Karpas-422 (cell line): ENCODE data around the gene HAUS5. TPM values are rescaled to one million over a fixed set of nuclear protein-coding genes. Genes with fewer than 3 reads are reported as not detected.

Experiments
- DNase-seq: peaks from one replicate; pipeline ENCODE4 v3.0.0-alpha.2; 2015
- H2AFZ ChIP-seq: fragments of 200-600 bp; sonication (generic); 2 replicates; pipeline ENCODE4 v1.6.1; 2014; ENCODE audit warnings: antibody characterized with exemption, low read length, mixed read lengths
- H3K27ac ChIP-seq: fragments of 200-600 bp; sonication (generic); 2 replicates; pipeline ENCODE4 v1.5.1; 2014; ENCODE audit warnings: mild to moderate bottlenecking, low read length, moderate library complexity
- H3K27me3 ChIP-seq: fragments of 200-600 bp; sonication (generic); 2 replicates; pipeline ENCODE4 v1.6.1; 2014; ENCODE audit warnings: low read length, mixed read lengths
- H3K36me3 ChIP-seq: fragments of 200-600 bp; sonication (generic); 2 replicates; pipeline ENCODE4 v1.6.1; 2014; ENCODE audit warnings: low read length, mixed read lengths; ENCODE audit not compliant: insufficient read depth
- H3K4me1 ChIP-seq: fragments of 200-600 bp; sonication (generic); 2 replicates; pipeline ENCODE4 v1.6.1; 2014; ENCODE audit warnings: mild to moderate bottlenecking, low read length, mixed read lengths
- H3K4me2 ChIP-seq: fragments of 200-600 bp; sonication (generic); 2 replicates; pipeline ENCODE4 v1.6.1; 2014; ENCODE audit warnings: low read length, low read depth, mild to moderate bottlenecking; ENCODE audit not compliant: poor library complexity, severe bottlenecking
- H3K4me3 ChIP-seq: fragments of 200-600 bp; sonication (generic); 2 replicates; pipeline ENCODE4 v1.5.1; 2014; ENCODE audit warnings: mild to moderate bottlenecking, antibody characterized with exemption, low read length, mixed read lengths
- H3K79me2 ChIP-seq: fragments of 200-600 bp; sonication (generic); 2 replicates; pipeline ENCODE4 v1.6.1; 2014; ENCODE audit warnings: mild to moderate bottlenecking, low read length, mixed read lengths
- H3K9ac ChIP-seq: fragments of 200-600 bp; sonication (generic); 2 replicates; pipeline ENCODE4 v1.6.0; 2014; ENCODE audit warnings: low read length
- H3K9me2 ChIP-seq: fragments of 200-600 bp; sonication (generic), shearing (Covaris generic); replicated peaks from 2 replicates; pipeline ENCODE4 v1.6.0; 2014; ENCODE audit warnings: mild to moderate bottlenecking, low read length, moderate library complexity; ENCODE audit not compliant: insufficient read depth
- H3K9me3 ChIP-seq: fragments of 300-700, 200-600 bp; sonication (generic); 2 replicates; pipeline ENCODE4 v1.6.1; 2014; ENCODE audit warnings: low read length, mixed read lengths
- H4K20me1 ChIP-seq: fragments of 200-600 bp; sonication (generic); 2 replicates; pipeline ENCODE4 v1.6.1; 2014; ENCODE audit warnings: mild to moderate bottlenecking, antibody characterized with exemption, low read length, low read depth; ENCODE audit not compliant: insufficient read depth
- total RNA-seq: library from RNA; depleted of rRNA; stranded (reverse); fragments of >200 nt; shearing (Covaris generic); gene quantifications from 2 replicates; pipeline ENCODE4 v1.2.3, GENCODE V29; 2014; ENCODE audit warnings: low replicate concordance

Gene HAUS5
- total RNA-seq, 1 experiment from 2014 or later, result 12.5 TPM

DNA sequence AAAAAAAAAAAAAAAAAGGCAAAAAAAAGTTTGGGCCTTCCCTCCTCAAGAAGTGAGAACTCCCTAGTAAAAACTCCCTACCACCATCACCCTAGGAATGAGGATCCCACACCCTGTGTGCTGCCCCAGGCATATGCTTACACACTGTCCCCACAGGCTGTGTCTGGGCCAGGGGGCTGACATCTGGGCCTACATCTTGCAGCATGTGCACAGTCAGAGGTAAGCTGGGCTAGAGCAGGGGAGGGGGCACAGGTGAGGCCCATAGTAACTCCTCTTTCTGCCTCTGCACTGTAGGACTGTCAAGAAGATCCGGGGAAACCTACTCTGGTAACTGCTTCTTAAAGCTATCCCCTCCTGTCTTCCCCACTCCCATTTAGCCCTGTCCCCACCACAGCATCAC lies 1.0 kb downstream of the HAUS5 start:
- Histone ChIP-seq H3K9me2 (no peaks in the 10 kb centered on the region), H3K27ac (no peak overlapping the region), H3K79me2 (peaks cover 14% of the 10 kb centered on the region), H2AFZ (no peak overlapping the region), H4K20me1 (no peaks in the 10 kb centered on the region), H3K27me3 (no peaks in the 10 kb centered on the region), H3K4me2 (peak overlapping the region; percentile 91), H3K9ac (peak overlapping the region; percentile 90), H3K36me3 (no peaks in the 10 kb centered on the region; the same call in 1 of the 2 replicates), H3K4me1 (peaks cover 18% of the 10 kb centered on the region), H3K4me3 (peak overlapping the region; percentile 94), H3K9me3 (no peaks in the 10 kb centered on the region)
- DNase-seq, result no peak

GRCh38 chr19:35615036-35615435 lies 2.5 kb downstream of the HAUS5 start:
- Histone ChIP-seq H3K9ac (no peak overlapping the region), H3K27ac (no peak overlapping the region), H3K36me3 (no peaks in the 10 kb centered on the region; the same call in 1 of the 2 replicates), H3K27me3 (no peaks in the 10 kb centered on the region), H3K79me2 (peaks cover 14% of the 10 kb centered on the region), H2AFZ (no peak overlapping the region), H3K4me3 (no peak overlapping the region), H3K4me1 (peaks cover 18% of the 10 kb centered on the region), H3K9me2 (no peaks in the 10 kb centered on the region), H3K4me2 (no peak overlapping the region), H3K9me3 (no peaks in the 10 kb centered on the region), H4K20me1 (no peaks in the 10 kb centered on the region)
- no peak for DNase-seq

- Histone ChIP-seq H3K4me2 (no peak overlapping the region), H2AFZ (no peak overlapping the region), H3K36me3 (peaks cover 5% of the 10 kb centered on the region; the same call in 1 of the 2 replicates), H3K9me2 (no peaks in the 10 kb centered on the region), H3K4me3 (no peak overlapping the region), H3K9ac (no peak overlapping the region), H3K79me2 (peaks cover 2% of the 10 kb centered on the region), H4K20me1 (no peaks in the 10 kb centered on the region), H3K27ac (no peak overlapping the region), H3K9me3 (no peaks in the 10 kb centered on the region), H3K4me1 (peaks cover 1% of the 10 kb centered on the region), H3K27me3 (no peaks in the 10 kb centered on the region)
- DNase-seq, result no peak
These were observed 6.3 kb downstream of the HAUS5 start for GRCh38 chr19:35618857-35619256.

DNA sequence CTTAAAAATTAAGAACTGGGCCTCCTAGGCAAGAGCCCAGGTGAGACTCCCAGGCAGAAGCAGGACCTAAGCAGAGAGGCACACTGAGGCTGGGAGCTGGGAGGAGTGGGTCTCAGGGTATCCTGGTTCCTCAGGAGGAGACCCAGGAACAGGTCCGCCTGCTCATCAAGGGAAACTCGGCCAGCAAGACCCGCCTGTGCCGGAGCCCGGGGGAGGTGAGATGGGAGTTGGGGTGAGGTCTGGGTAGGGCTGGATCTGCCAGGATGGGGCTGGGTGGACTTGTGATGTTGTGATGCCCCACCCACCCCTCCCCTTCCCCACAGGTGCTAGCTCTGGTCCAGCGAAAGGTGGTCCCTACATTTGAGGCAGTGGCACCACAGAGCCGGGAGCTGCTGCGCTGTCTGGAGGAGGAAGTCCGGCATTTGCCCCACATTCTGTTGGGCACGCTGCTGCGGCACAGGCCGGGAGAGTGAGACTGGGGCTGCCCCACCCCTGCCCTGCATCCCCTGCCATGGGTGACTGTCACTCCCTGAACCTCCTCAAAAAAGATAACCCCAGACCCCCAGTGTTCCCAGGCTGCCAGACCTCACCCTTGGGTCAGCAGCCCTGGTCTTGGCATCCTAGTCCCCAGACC lies 6.9 kb downstream of the HAUS5 start:
- H3K36me3 ChIP-seq, result peaks cover 5% of the 10 kb centered on the region; the same call in 1 of the 2 replicates
- no peak overlapping the region for H3K9ac ChIP-seq
- no peaks in the 10 kb centered on the region for H3K79me2 ChIP-seq

GRCh38 chr19:35620001-35620400 lies 7.5 kb downstream of the HAUS5 start:
- no peak overlapping the region for H3K4me2 ChIP-seq
- no peak overlapping the region for H2AFZ ChIP-seq
- no peaks in the 10 kb centered on the region for H4K20me1 ChIP-seq
- H3K9ac ChIP-seq, result no peak overlapping the region
- DNase-seq, result no peak
- H3K27me3 ChIP-seq, result no peaks in the 10 kb centered on the region
- no peak overlapping the region for H3K27ac ChIP-seq
- H3K4me1 ChIP-seq, result no peaks in the 10 kb centered on the region
- H3K9me2 ChIP-seq, result no peaks in the 10 kb centered on the region
- H3K79me2 ChIP-seq, result no peaks in the 10 kb centered on the region
- H3K9me3 ChIP-seq, result no peaks in the 10 kb centered on the region
- no peak overlapping the region for H3K4me3 ChIP-seq
- H3K36me3 ChIP-seq, result peaks cover 5% of the 10 kb centered on the region; the same call in 1 of the 2 replicates

More for the DNA sequence above, 6.9 kb downstream of the HAUS5 start:
- Histone ChIP-seq H4K20me1 (no peaks in the 10 kb centered on the region), H3K9me3 (no peaks in the 10 kb centered on the region), H3K4me2 (no peak overlapping the region), H3K4me3 (no peak overlapping the region), H3K27me3 (no peaks in the 10 kb centered on the region), H2AFZ (no peak overlapping the region), H3K9me2 (no peaks in the 10 kb centered on the region), H3K4me1 (no peaks in the 10 kb centered on the region), H3K27ac (no peak overlapping the region)
- no peak for DNase-seq

- Histone ChIP-seq H2AFZ (no peak overlapping the region), H3K36me3 (peaks cover 5% of the 10 kb centered on the region; the same call in 1 of the 2 replicates), H3K9me3 (no peaks in the 10 kb centered on the region), H3K9ac (no peak overlapping the region), H3K4me2 (no peak overlapping the region), H3K79me2 (no peaks in the 10 kb centered on the region), H3K27me3 (no peaks in the 10 kb centered on the region), H3K27ac (no peak overlapping the region), H3K4me3 (no peak overlapping the region), H3K4me1 (no peaks in the 10 kb centered on the region), H4K20me1 (no peaks in the 10 kb centered on the region), H3K9me2 (no peaks in the 10 kb centered on the region)
- DNase-seq, result no peak
These were observed 9.2 kb downstream of the HAUS5 start for GRCh38 chr19:35621708-35622107.

GRCh38 chr19:35622750-35623149 lies 10.2 kb downstream of the HAUS5 start:
- Histone ChIP-seq H2AFZ (no peak overlapping the region), H3K4me1 (peaks cover 2% of the 10 kb centered on the region; the same call in 1 of the 2 replicates), H3K4me3 (no peak overlapping the region), H3K9me2 (no peaks in the 10 kb centered on the region), H3K79me2 (no peaks in the 10 kb centered on the region), H4K20me1 (no peaks in the 10 kb centered on the region), H3K9ac (no peak overlapping the region), H3K4me2 (no peak overlapping the region), H3K9me3 (no peaks in the 10 kb centered on the region), H3K27me3 (no peaks in the 10 kb centered on the region), H3K27ac (no peak overlapping the region), H3K36me3 (peaks cover 5% of the 10 kb centered on the region; the same call in 1 of the 2 replicates)
- no peak for DNase-seq

GRCh38 chr19:35623327-35624010 lies 10.9 kb downstream of the HAUS5 start:
- Histone ChIP-seq H3K9ac (no peak overlapping the region), H3K27ac (no peak overlapping the region), H3K9me2 (no peaks in the 10 kb centered on the region), H3K9me3 (no peaks in the 10 kb centered on the region), H3K27me3 (no peaks in the 10 kb centered on the region), H3K4me3 (no peak overlapping the region), H4K20me1 (no peaks in the 10 kb centered on the region), H2AFZ (no peak overlapping the region), H3K79me2 (no peaks in the 10 kb centered on the region), H3K4me2 (no peak overlapping the region), H3K36me3 (peaks cover 5% of the 10 kb centered on the region; the same call in 1 of the 2 replicates), H3K4me1 (peaks cover 8% of the 10 kb centered on the region; the same call in 1 of the 2 replicates)
- no peak for DNase-seq
